ENCODE data around the gene DLG1. TPM values are rescaled to one million over a fixed set of nuclear protein-coding genes. Genes with fewer than 3 reads are reported as not detected.

DLG1 gene
- total RNA-seq, 1 experiment from 2014 or later: 107 TPM

- Histone ChIP-seq H3K36me3 (ENCODE audit: insufficient read depth, low read length, poor library complexity, severe bottlenecking) (no peaks in the 10 kb centered on the region), H3K27me3 (replicated peaks; ENCODE audit: insufficient read depth, low read depth, low read length, poor library complexity) (no peaks in the 10 kb centered on the region), H3K4me1 (ENCODE audit: insufficient read depth, low read length, poor library complexity, severe bottlenecking) (no peaks in the 10 kb centered on the region), H3K27ac (ENCODE audit: low read depth, low read length, poor library complexity, severe bottlenecking) (no peak overlapping the region), H3K4me3 (ENCODE audit: low read depth, low read length, poor library complexity, severe bottlenecking) (no peak overlapping the region), H3K9me3 (ENCODE audit: low read depth, low read length, poor library complexity, severe bottlenecking) (no peaks in the 10 kb centered on the region)
- no TSS peak for BruUV-seq (replicated peaks)
- intact Hi-C loops (cut with micrococcal nuclease; ENCODE audit: unreplicated experiment): no loop called here
- POLR2A ChIA-PET (ENCODE audit: low non-redundant PET): no interaction called here
- no peak for DNase-seq (ENCODE audit: low spot score)
- CTCF ChIA-PET: no interaction called here
- no peak for TF ChIP-seq EZH2 (IDR thresholded peaks at IDR 0.05; ENCODE audit: borderline replicate concordance, low read depth, low read length, poor library complexity, severe bottlenecking)
- no peak for TF ChIP-seq CTCF (conservative IDR thresholded peaks at IDR 0.05; ENCODE audit: low read depth, low read length)
Observed at GRCh38 chr3:197168063-197168462, 130.3 kb downstream of the DLG1 start.

GRCh38 chr3:197167549-197167948 lies 130.9 kb downstream of the DLG1 start:
- no peak for DNase-seq (ENCODE audit: low spot score)
- H3K9me3 ChIP-seq (ENCODE audit: low read depth, low read length, poor library complexity, severe bottlenecking): no peaks in the 10 kb centered on the region
- no peaks in the 10 kb centered on the region for H3K36me3 ChIP-seq (ENCODE audit: insufficient read depth, low read length, poor library complexity, severe bottlenecking)
- intact Hi-C loops (cut with micrococcal nuclease; ENCODE audit: unreplicated experiment): no loop called here
- H3K4me3 ChIP-seq (ENCODE audit: low read depth, low read length, poor library complexity, severe bottlenecking): no peak overlapping the region
- TF ChIP-seq EZH2 (IDR thresholded peaks at IDR 0.05; ENCODE audit: borderline replicate concordance, low read depth, low read length, poor library complexity, severe bottlenecking) (no peak), CTCF (conservative IDR thresholded peaks at IDR 0.05; ENCODE audit: low read depth, low read length) (no peak)
- CTCF ChIA-PET: no interaction called here
- H3K27ac ChIP-seq (ENCODE audit: low read depth, low read length, poor library complexity, severe bottlenecking): no peak overlapping the region
- BruUV-seq (replicated peaks): no TSS peak
- no peaks in the 10 kb centered on the region for H3K27me3 ChIP-seq (replicated peaks; ENCODE audit: insufficient read depth, low read depth, low read length, poor library complexity)
- POLR2A ChIA-PET (ENCODE audit: low non-redundant PET): no interaction called here
- H3K4me1 ChIP-seq (ENCODE audit: insufficient read depth, low read length, poor library complexity, severe bottlenecking): no peaks in the 10 kb centered on the region

GRCh38 chr3:197165890-197166289 lies 132.5 kb downstream of the DLG1 start:
- CTCF ChIA-PET: no interaction called here
- TF ChIP-seq EZH2 (IDR thresholded peaks at IDR 0.05; ENCODE audit: borderline replicate concordance, low read depth, low read length, poor library complexity, severe bottlenecking): no peak
- no peak for TF ChIP-seq CTCF (conservative IDR thresholded peaks at IDR 0.05; ENCODE audit: low read depth, low read length)
- Histone ChIP-seq H3K36me3 (ENCODE audit: insufficient read depth, low read length, poor library complexity, severe bottlenecking) (no peaks in the 10 kb centered on the region), H3K4me1 (ENCODE audit: insufficient read depth, low read length, poor library complexity, severe bottlenecking) (peaks cover 10% of the 10 kb centered on the region), H3K27me3 (replicated peaks; ENCODE audit: insufficient read depth, low read depth, low read length, poor library complexity) (no peaks in the 10 kb centered on the region), H3K9me3 (ENCODE audit: low read depth, low read length, poor library complexity, severe bottlenecking) (no peaks in the 10 kb centered on the region), H3K27ac (ENCODE audit: low read depth, low read length, poor library complexity, severe bottlenecking) (no peak overlapping the region), H3K4me3 (ENCODE audit: low read depth, low read length, poor library complexity, severe bottlenecking) (no peak overlapping the region)
- no peak for DNase-seq (ENCODE audit: low spot score)
- POLR2A ChIA-PET (ENCODE audit: low non-redundant PET): no interaction called here
- intact Hi-C loops (cut with micrococcal nuclease; ENCODE audit: unreplicated experiment): no loop called here
- BruUV-seq (replicated peaks): no TSS peak
